Measurements from ENCODE around the gene ZNRF4.

DNA sequence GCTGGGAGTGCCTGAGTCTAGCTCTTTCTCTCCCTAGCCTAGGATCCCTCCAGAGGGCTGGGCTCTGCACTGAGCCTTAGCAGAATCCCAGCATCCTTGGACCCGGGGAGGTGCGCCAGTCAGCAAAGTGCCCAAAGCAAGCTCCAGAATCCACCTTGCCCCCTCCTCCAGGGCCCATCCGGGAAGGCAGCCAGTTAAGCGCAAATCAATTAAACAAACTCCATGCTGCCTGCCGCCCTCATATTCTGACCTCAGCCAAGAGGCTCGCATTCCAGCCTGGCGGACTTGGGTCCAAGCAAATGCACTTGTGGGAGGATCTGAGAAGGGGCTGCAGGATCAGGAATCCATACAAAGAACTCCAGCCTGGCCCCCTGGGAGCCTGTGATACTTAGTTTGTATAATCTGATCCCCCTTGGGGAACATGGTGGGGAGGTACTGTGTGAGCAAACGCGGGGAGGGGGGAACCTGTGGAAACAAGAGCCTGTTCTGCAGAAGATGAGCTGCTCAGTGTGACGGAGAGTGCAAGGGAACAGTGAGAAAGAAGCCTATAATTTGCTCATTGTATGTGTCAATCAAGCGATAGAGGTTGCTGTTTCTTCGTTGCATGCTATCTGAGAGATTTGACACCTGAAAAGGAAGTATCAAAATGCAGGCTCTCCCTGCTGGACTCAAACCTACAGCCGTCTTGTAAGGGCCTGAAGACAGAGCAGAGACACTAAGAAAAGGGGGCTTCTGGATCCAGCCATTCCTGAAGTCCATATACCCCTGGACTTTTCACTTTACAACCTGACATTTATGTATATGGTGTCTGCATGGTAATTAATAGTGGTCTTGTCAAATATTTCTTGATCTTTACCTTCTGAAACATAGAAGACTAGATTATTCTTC, 29.4 kb downstream of the ZNRF4 start:
- TF ChIP-seq ZNF274 (IDR thresholded peaks at IDR 0.05; ENCODE audit: low read depth, low read length) (no peak), SUZ12 (IDR thresholded peaks at IDR 0.05; ENCODE audit: extremely low read depth, insufficient read depth, insufficient read length) (no peak), YY1 (IDR thresholded peaks at IDR 0.05; ENCODE audit: insufficient read depth, insufficient read length) (no peak)

Measured in NT2/D1 (cell line).